ENCODE measurements around the gene CTRB2.
"Not testable (repeated sequence)": the region's sequence is repeated elsewhere in the genome, so short reads cannot be mapped to it uniquely, and the experiment has no call there.

CTRB2 gene

DNA sequence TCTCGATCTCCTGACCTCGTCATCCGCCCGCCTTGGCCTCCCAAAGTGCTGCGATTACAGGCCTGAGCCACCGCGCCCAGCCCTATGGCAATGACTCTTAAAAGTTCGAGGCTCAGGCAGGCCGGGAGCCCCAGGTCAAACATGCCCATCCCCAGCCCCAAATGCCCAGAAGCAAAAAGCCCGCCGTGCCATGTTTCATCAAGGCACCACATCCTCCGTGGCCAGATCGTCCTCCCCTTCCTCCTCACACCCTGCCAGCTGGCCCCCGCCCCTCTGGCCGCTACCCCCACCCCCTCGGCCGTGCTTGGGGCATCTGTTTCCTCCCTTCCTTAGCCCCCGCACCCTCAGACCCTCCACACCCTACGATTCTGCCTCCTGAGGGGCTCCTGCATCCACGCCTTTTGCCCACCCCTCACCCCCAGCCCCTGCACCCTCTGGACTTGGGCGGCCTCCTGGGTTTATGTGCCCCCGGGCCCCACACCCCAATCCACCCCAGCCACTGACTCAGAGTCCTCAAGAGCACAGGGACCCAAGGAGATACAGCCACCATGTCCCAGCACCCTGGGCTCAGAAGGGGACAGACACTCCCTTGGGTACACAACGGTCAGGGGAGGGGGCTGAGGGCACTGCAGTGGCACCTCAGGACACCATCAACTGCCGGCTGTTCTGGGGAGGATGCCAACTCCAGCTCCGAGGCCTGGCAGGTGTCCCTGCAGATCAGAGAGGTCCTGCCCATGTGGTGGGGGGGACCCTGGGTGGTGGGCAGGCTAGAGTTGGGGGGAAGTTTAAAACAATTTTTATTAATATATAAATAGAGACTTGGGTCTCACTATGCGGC is 18.9 kb upstream of the CTRB2 start:
- DNase-seq = no peak

DNA sequence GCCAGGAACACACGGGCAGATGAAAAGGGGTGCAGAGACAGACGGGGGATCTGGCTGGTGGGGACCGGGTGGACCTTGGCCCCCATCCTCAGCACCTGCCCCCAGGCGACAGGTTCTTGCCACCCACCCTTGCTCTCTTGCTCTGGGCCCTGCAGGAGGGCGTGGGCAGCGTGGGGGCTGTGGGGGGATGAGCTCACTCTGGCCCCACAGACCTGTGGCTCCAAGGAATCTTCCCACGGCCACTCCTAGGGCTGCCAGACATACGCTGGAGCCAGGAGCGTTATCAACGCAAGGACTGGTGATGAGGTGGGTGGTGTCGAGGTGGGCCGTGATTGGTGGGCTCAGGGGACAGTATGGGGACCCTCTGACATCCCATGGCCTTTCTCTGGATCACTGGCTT is 18.1 kb upstream of the CTRB2 start:
- DNase-seq = no peak

DNA sequence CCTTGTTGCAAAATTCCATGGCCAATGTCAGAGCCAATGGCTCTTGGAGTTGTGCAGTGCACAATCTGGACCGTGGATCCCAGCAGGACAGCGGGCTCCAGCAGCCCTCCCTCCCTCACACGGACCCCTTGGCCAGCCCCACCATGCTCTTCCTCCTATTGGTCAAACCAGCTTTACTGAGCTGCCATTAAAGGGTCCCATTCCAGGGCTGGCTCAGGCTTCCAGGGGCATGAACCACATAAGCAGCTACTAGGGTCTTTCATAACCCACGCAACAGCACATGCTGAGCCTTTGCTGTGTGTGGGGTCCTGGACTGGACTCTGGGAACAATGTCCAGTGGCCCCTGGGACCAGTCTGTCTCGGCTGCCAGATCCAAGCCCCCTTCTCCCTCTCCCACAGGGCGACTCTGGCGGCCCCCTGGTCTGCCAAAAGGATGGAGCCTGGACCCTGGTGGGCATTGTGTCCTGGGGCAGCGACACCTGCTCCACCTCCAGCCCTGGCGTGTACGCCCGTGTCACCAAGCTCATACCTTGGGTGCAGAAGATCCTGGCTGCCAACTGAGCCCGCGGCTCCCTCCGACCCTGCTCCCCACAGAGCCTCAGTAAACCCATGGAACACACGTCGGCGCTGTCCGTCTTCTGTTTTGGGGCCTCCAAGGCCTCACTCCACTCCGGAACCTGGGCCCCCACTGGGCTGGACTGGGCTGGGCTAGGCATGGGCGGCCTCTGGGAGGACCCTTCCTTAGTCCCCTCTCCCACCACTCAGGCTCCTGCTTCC is 17.5 kb upstream of the CTRB2 start:
- no peak for DNase-seq

DNA sequence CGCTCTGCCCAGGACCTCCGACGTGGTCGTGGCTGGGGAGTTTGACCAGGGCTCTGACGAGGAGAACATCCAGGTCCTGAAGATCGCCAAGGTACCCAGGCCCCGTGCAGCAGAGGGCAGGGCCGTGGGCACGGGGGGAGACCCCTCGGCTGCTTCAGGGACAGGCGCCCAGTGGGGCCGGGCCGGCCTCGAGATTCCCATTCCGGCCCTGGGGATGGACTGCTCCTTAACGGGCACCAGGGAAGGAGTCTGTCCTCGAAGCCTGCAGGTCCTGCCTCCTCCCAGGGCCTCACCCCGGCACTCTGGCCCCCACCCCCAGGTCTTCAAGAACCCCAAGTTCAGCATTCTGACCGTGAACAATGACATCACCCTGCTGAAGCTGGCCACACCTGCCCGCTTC is 16.2 kb upstream of the CTRB2 start:
- not testable (repeated sequence) for DNase-seq

DNA sequence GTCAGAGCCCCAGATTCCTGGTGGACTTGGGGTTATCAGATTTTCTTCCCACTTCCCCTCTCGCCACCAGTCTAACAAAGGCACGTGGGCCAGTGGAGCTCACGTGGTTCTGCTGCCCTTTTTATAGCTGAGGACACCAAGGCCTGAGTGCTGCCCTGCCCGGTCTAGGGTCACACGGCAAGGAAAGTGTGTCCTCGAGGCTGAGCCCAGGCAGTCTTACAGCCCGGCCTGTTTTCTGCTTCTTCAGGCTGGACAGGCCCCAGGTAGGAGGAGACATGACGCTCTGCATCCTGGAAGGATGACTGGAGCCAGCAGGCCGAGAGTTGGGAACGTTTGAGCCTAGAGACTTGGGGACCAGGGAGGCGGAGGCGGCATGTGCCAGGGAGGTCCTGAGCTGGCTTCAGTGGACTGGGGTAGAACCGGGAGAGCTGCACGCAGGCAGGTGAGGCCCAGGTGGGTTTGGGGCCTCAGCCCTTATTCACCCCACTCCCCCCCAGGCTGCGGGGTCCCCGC is 15.4 kb upstream of the CTRB2 start:
- no peak for DNase-seq

DNA sequence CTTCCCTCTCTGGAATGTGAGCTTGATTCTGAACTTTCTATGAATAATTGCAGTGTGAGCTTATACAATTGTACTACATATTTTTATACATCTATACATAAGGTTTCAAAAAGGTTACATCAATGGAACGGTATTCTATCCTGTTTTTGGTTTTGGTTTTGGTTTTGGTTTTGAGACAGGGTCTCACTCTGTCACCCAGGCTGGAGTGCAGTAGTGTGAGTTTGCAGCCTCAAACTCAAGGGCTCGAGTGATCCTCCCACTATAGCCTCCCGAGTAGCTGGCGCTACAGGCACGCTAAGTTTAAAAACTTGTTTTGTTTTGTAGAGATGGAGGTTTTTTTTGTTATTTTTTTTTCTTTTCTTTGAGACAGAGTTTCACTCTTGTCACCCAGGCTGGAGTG is 12.9 kb upstream of the CTRB2 start:
- DNase-seq = no peak

DNA sequence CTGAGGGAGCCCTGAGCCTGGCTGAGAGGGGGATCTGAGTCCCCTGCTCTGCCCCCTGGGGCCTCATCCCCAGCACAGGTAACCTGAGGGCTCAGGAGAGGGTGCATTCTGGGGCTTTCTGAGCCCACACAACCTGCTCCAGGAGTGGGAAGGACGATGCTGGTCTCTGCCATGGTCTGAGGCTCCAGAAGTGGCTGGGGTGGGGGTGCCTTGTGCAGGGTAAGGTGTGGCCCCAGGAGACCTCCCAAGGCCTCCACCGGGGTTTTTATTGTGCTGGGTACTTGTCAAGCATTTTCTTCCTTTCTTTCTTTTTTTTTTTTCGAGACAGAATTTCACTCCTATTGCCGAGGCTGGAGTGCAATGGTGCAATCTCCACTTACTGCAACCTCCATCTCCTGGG is 12.1 kb upstream of the CTRB2 start:
- DNase-seq = no peak

DNA sequence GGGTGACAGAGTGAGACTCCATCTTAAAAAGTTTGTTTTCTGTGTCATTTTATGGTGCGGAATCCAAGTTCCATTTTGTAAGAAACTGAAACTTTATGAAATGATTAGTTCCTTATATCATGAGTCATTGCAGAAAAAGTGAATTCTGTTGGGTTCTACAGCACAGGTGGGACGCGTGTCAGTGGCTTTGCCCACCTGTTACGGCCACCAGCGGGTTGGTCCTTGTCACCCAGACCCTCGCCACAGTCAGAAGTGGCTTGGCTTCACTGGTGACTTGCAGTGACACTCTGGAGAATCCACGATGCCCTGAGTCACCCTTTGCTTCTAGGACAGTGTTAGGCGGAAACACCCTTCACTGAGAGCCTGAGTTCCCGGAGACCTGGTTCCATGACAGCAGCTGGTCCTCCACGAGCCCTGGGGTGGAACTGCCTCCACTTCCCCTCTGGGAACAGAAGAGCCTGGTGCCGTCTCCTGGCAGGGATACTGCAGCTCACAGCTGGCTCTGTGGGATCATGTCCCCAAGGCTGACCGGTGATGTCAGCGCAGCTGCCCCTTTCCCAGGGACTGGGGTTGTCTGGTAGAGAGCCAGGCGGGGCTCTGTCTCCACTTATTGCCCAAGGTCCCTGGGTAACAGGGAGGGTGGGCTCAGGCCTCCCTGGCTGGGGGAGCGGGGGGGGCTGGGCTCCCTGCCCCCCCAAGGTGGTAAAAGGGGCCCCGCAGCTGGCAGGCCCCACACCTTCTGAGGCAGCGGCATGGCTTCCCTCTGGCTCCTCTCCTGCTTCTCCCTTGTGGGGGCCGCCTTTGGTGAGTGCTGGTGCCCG is 11.5 kb upstream of the CTRB2 start, which contains the start of gene CTRB1:
Gene CTRB1 (plus strand): TSS at position 733 of the 821 bp plus-strand sequence. CDS start 20 bp downstream, at position 753.
- no peak for DNase-seq

DNA sequence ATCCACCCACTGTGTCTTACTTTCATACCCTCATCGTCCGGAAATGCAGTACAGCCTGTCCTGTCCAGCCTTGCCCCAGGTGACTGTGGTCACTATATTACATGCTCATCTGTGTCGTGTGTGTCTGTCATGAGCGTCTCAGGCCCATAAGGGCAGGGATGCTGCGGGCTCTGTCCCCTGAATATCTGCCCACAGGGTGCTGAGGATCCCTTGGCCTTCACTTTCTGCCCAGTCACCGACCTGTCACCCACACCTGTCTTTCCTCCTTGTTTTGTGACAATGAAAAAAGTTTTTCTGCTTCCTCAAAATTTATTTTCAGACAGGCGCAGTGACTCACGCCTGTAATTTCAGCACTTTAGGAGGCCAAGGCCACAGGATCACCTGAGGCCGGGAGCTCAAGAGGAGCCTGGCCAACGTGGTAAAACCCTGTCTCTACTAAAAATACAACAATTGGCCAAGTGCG is 10.5 kb upstream of the CTRB2 start:
- DNase-seq = no peak

DNA sequence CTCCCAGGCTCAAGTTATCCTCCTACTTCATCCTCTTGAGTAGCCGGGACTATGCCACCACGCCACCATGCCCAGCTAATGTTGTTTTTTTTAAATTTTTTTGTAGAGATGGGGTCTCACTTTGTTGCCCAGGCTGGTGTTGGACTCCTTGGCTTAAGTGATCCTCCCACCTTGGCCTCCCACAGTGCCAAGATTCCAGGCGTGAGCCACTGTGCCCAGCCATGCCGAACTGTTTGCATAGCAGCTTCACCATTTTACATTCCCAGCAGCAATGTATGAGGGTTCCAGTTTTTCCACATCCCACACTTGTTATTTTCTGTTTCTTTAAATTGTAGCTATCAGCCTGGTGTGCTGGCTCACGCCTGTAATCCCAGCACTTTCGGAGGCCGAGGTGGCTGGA is 9.6 kb upstream of the CTRB2 start:
- DNase-seq = no peak

DNA sequence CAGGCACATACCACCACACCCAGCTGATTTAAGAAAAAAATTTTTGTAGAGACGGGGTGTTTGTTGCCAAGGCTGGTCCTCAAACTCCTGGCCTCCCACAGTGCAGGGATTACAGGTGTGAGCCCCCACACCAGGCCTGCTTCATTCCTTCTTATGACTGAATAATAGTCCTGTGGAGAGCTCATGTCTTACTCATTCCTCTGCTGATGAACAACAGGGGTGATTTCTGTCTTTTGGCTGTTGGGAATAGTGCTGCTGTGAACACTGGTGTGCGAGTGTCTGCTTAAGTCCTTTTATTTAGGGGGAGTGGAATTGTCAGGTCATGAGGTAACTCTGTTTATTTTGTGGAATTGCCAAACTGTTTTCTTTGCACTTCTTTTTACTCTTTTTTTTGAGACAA is 9.2 kb upstream of the CTRB2 start:
- DNase-seq = no peak

DNA sequence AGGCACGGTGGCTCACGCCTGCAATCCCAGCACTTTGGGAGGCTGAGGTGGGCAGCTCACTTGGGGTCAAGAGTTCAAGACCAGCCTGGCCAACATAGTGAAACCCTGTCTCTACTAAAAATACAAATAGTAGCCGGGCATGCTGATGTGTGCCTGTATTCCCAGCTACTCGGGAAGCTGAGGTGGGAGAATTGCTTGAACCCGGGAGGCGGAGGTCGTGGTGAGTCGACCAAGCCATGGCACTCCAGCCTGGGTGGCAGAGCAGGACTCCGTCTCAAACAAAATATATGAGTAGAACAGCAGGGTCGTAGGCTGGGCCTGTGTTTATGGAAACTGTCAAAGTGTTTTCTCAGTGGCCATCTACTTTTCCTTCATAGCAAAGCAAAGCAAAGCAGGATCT is 4.3 kb upstream of the CTRB2 start:
- not testable (repeated sequence) for DNase-seq

DNA sequence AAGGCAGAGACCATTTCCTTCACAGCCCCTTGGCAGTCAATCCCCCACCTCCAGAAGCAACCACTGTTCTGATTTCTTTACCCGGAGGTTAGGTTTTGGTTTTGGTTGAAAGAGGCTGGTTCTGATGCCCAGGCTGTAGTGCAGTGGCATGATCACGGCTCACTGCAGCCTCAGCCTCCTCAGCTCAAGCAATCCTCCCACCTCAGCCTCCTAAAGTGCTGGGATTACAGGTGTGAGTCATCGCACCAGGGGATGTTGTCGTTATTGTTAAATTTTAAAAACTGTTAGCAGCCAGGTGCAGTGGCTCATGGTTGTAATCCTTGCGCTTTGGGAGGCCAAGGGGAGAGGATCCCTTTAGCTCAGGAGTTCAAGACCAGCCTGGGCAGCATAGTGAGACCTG is 3.0 kb upstream of the CTRB2 start:
- no peak for DNase-seq

DNA sequence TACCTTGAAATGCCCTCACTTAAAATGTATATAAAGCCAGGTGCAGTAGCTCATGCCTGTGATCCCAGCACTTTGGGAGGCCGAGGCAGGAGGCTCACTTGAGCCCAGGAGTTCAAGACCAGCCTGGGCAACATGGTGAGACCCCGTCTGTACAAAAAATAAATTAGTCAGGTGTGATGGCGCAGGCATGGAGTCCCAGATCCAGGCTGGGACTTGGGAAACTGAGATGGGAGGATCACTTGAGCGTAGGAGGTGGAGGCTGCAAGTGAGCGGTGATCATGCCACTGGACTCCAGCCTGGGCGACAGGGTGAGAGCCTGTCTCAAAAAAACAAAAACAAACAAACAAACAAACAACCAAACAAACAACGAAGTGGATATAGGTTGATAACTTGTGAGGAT is 2.6 kb upstream of the CTRB2 start:
- not testable (repeated sequence) for DNase-seq

DNA sequence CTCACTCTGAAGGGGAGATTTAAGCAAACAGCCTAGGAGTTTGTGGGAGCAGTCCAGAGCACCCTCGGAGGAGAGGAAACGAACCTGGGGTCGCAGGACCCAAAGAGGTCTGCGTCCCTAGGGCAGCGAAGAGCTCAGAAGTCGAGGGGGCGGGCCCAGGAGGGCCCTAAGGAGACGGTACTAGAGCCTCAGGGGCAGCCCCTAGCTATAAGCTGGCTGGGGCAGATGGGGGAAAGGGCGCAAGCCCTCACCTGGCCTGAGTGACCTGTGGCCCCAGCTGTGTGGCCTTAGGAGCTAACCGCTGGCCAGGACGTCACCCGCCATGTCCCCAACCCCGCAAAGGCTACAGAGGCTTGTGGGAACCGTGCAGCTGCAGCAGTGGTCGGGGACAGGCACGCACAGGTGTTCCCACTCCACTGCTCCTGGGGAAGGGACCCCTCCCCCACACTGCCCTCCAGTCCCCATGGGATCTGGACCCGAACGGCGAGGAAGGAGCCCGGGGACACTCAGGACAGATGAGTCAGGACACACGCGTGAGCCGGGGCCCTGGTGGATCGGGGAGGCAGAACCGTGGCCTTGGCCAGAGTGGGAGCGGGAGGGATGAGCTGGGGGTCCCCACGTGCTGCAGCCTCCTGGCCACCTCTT is 2.0 kb upstream of the CTRB2 start:
- DNase-seq = no peak

DNA sequence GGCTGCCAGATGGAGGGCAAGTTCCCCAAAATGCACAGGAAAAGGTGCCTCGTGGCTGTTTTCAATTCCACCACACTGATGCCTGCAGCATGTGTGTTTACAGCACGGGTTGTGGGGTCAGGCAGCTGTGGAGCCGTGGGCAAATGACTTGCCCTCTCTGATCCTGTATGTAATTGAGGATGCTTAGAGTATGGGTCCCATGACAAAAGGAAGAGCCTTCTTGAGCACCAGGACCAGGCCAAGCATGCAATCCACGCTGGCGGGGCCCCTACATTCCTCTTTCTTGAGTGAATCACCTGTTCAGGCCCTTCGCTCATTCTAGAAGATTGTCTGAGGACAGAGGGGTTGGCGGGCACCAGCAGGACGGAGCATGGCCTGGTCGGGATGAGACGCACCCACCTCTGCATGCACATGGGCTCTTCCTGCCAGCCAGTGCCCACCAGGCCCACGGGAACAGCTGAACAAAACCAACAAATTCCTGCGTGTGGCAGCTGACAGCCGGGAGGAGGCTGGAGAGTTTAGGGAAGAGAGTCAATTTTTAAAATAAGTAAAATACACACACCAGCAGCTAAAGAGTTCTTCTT is 1.4 kb upstream of the CTRB2 start:
- no peak for DNase-seq

DNA sequence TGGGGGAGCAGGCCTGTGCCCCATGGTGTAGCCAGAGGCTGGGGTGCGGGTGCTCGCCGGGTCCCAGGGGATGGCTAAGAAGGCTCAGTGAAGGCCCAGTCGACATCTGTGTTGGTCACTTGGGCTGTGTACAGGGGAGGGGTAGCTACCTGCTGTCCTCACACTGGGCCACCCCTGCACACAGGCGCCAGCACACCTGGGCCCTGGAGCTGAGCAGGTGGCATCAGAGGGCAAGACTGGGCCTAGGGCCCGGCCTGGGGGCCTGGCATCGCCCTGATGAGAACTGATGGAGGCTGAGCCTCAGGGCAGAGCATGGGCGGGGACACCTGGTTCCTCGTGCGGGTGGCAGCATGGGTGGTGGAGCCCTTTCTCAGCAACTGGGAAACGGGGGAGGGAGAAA is 870 bp upstream of the CTRB2 start:
- DNase-seq = no peak

DNA sequence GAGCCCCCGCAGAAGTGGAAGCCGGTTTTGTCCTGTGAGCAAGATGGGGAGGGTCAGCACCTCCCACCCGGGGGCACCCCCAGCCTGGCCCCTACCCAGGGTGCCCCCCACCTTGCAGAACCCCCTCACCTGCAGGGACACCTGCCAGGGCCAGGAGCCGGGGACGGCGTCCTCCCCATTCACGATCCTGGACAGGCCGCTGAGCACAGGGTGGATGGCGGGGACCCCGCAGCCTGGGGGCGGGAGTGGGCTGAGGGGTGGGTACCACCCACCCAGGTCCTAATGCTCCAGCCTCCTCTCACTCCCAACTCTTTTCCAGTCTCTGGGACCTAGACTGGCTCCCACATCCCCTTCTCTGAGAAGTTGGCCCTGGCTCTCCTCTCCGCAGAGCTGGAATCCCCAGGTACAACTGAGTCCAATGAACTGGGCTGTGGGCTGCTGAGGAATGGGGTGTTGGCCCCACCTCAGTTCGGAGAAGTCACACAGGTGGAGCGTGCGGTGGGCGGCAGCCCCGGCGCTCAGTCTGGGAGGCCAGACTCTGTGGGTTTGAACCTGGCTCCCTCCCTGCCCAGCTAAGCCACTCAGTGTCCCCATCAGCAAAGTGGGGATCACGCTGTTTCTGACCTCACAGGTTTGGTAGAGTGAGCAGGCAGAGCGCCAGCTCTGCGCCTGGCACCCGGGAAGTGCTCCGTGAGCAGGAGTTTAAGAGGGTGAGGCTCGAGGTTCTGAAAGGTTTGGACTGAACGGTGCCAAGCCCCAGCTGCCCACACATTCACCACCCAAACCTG is 806 bp downstream of the CTRB2 start:
- DNase-seq = not testable (repeated sequence)

DNA sequence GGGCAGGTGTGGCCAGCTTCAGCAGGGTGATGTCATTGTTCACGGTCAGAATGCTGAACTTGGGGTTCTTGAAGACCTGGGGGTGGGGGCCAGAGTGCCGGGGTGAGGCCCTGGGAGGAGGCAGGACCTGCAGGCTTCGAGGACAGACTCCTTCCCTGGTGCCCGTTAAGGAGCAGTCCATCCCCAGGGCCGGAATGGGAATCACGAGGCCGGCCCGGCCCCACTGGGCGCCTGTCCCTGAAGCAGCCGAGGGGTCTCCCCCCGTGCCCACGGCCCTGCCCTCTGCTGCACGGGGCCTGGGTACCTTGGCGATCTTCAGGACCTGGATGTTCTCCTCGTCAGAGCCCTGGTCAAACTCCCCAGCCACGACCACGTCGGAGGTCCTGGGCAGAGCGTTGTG is 1.5 kb downstream of the CTRB2 start:
- not testable (repeated sequence) for DNase-seq

DNA sequence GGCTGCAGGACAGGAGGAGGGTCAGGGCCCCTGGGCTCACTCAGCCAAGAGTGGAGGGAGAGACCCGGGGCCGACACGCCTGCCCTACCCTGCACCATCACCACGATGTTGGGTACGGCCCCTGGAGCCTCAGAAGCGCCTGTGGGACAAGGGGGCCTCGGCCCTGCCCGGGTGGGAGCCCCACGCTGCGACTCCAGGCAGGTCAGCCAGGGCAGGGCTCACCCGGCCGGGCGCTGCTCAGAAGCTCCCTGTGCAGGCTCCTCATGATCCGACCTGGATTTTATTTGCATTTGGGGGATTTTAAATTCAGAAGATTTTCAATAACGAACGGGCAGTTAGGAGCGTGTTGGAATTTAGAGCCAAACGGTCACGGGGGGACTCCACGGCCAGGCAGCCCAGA is 2.1 kb downstream of the CTRB2 start:
- DNase-seq = not testable (repeated sequence)

DNA sequence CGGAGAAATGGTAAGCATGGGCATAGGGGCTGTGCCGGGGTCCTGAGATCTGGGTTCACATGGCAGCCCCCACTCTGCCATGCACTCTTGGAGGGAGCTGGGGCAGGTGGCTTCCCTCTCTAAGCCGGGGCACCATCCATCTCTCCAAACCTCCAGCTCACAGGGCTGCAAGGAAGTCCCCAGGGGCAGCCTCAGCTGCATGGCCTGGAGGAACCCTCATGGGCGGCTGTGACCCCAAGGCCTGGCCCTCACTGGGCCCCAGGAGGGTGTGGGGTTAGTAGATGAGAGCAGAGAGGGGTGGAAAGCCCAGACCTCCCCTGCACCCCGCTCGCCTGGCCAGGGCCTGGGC is 2.6 kb downstream of the CTRB2 start:
- DNase-seq = no peak
